Endothelial cell of umbilical vein (primary cell): Measurements from ENCODE around the gene MPP3. TPM values are rescaled to one million over a fixed set of nuclear protein-coding genes. Genes with fewer than 3 reads are reported as not detected.

Experiments
- BruUV-seq: library from RNA; stranded (reverse); fragments of 400-500 nt; replicated peaks from 2 replicates; lab custom pipeline; 2021; lab: Mats Ljungman, UMichigan
- CTCF ChIA-PET: fragments of 300-600, 350-600 bp; sonication (Branson Sonifier 250); formaldehyde crosslinking; loops from one replicate; lab custom pipeline; 2021; ENCODE audit warnings: antibody characterized with exemption, inconsistent platforms; lab: Charles Lee
- POLR2A ChIA-PET: fragments of 300-600, 350-600 bp; sonication (Branson Sonifier 250); formaldehyde crosslinking; loops from one replicate; lab custom pipeline; 2021; ENCODE audit warnings: antibody characterized with exemption, inconsistent platforms; lab: Charles Lee
- DNase-seq: peaks from one replicate; pipeline ENCODE4 v3.0.0-alpha.2; 2011; ENCODE audit warnings: low read depth, low spot score
- FAIRE-seq: peaks from 2 replicates; lab custom pipeline; 2011; peaks lifted over from hg19 to GRCh38; lab: Jason Lieb, UNC
- H2AFZ ChIP-seq: 2 replicates; pipeline ENCODE4 v1.6.0; 2012; ENCODE audit warnings: low read depth, low read length, control low read depth, inconsistent platforms
- H3K27ac ChIP-seq: 2 replicates; pipeline ENCODE4 v1.5.1; 2011; ENCODE audit warnings: low read depth, mild to moderate bottlenecking, control low read depth, low read length, moderate library complexity; ENCODE audit not compliant: insufficient read depth
- H3K27me3 ChIP-seq, 2 experiments: 2 replicates each; pipeline versions ENCODE4 v1.6.0 to v1.6.1; 2011; ENCODE audit warnings: low read length in 2 of 2, mixed read lengths in 1 of 2; ENCODE audit not compliant: control insufficient read depth in 2 of 2, insufficient read depth in 2 of 2
- H3K36me3 ChIP-seq, 2 experiments: 2 replicates in 1 of 2; 3 replicates in 1 of 2; pipeline ENCODE4 v1.5.1; 2011; ENCODE audit warnings: low read length in 2 of 2, mild to moderate bottlenecking in 1 of 2, moderate library complexity in 1 of 2; ENCODE audit not compliant: control insufficient read depth in 2 of 2, insufficient read depth in 2 of 2; ENCODE audit errors: extremely low read depth in 1 of 2
- H3K4me1 ChIP-seq: 3 replicates; pipeline ENCODE4 v1.5.1; 2011; ENCODE audit warnings: mild to moderate bottlenecking, low read length; ENCODE audit not compliant: control insufficient read depth, insufficient read depth; ENCODE audit errors: extremely low read depth
- H3K4me2 ChIP-seq: 2 replicates; pipeline ENCODE4 v1.6.1; 2011; ENCODE audit warnings: low read length, control low read depth, mixed read lengths; ENCODE audit not compliant: insufficient read depth
- H3K4me3 ChIP-seq, 3 experiments: fragments of 200-600 bp in 1 of 3; sonication (generic), shearing (Covaris generic) in 1 of 3; replicated peaks in 1 of 3; 2 replicates each; pipeline ENCODE4 v1.5.1; 2011 to 2016; ENCODE audit warnings: control low read depth in 3 of 3, low read length in 3 of 3, mild to moderate bottlenecking in 2 of 3, inconsistent platforms in 1 of 3, low read depth in 1 of 3, moderate library complexity in 1 of 3; ENCODE audit not compliant: insufficient read depth in 1 of 3
- H3K79me2 ChIP-seq: 2 replicates; pipeline ENCODE4 v1.6.0; 2012; ENCODE audit warnings: low read length, inconsistent platforms; ENCODE audit not compliant: control insufficient read depth, insufficient read depth
- H3K9ac ChIP-seq: replicated peaks from 2 replicates; pipeline ENCODE3; 2011; ENCODE audit warnings: low read length, control low read depth; ENCODE audit not compliant: insufficient read depth; ENCODE audit errors: extremely low read depth
- H3K9me1 ChIP-seq: replicated peaks from 3 replicates; pipeline ENCODE4 v1.6.0; 2011; ENCODE audit warnings: mild to moderate bottlenecking, low read length; ENCODE audit not compliant: control insufficient read depth, insufficient read depth; ENCODE audit errors: extremely low read depth
- H3K9me3 ChIP-seq: replicated peaks from 2 replicates; pipeline ENCODE4 v1.5.1; 2012; ENCODE audit warnings: low read length, inconsistent platforms; ENCODE audit not compliant: control insufficient read depth, insufficient read depth
- H4K20me1 ChIP-seq: replicated peaks from 2 replicates; pipeline ENCODE3; 2011; ENCODE audit warnings: mild to moderate bottlenecking, low read length; ENCODE audit not compliant: control insufficient read depth, insufficient read depth; ENCODE audit errors: extremely low read depth
- EZH2 ChIP-seq: IDR thresholded peaks from 2 replicates; pipeline ENCODE4 v1.6.1; 2012; ENCODE audit warnings: borderline replicate concordance, low read depth, mild to moderate bottlenecking, moderate library complexity, low read length, inconsistent platforms; ENCODE audit not compliant: severe bottlenecking
- FOS ChIP-seq: IDR thresholded peaks from 2 replicates; pipeline ENCODE4 v1.6.1; 2011; ENCODE audit warnings: mild to moderate bottlenecking, low read length, moderate library complexity, borderline replicate concordance; ENCODE audit not compliant: insufficient read depth
- GATA2 ChIP-seq: IDR thresholded peaks from 2 replicates; pipeline ENCODE4 v1.7.0; 2011; ENCODE audit warnings: low read depth, mild to moderate bottlenecking, moderate library complexity, mixed read lengths, low read length; ENCODE audit not compliant: insufficient read length, insufficient read depth
- JUN ChIP-seq: IDR thresholded peaks from 2 replicates; pipeline ENCODE4 v1.6.1; 2011; ENCODE audit warnings: borderline replicate concordance, low read depth; ENCODE audit not compliant: insufficient read length, insufficient read depth
- MYC ChIP-seq: IDR thresholded peaks from one replicate; pipeline ENCODE4 v1.6.1; 2011; ENCODE audit warnings: mild to moderate bottlenecking, low read depth, low read length
- POLR2A ChIP-seq: IDR thresholded peaks from 2 replicates; pipeline ENCODE4 v1.6.1; 2012; ENCODE audit warnings: low read depth, mild to moderate bottlenecking, control low read depth, low read length
- POLR2AphosphoS5 ChIP-seq: IDR thresholded peaks from 2 replicates; pipeline ENCODE4 v1.6.1; 2012; ENCODE audit warnings: low read depth, mild to moderate bottlenecking, control low read depth, low read length, moderate library complexity; ENCODE audit not compliant: insufficient read depth
- dilution Hi-C: fragments of 300-500 bp; cut with MboI; formaldehyde crosslinking; loops from one replicate; pipeline ENCODE4 v1.15.0; 2019; ENCODE audit warnings: low sequenced_read_pairs; ENCODE audit not compliant: extremely low pct_ligation_motif_present
- intact Hi-C: fragments of 100-400 bp; cut with micrococcal nuclease; formaldehyde crosslinking; loops from one replicate; pipeline ENCODE4 v1.10.0; 2022
- polyA plus RNA-seq, 4 experiments: library from polyadenylated mRNA; depleted of rRNA in 3 of 4; stranded (reverse) in 3 of 4; unstranded in 1 of 4; fragments of >200 nt; gene quantifications; 2 replicates each; pipeline versions ENCODE4 v1.2.1 to v1.2.3, GENCODE V29; 2011 to 2012; ENCODE audit warnings: missing spikeins in 1 of 4
- total RNA-seq: library from RNA; stranded (reverse); gene quantifications from 2 replicates; pipeline ENCODE4 v1.2.3, GENCODE V29; 2021
- TF ChIP-seq, protein P1 (sequence below): IDR thresholded peaks from 2 replicates; pipeline ENCODE4 v1.6.1; 2011; ENCODE audit not compliant: insufficient read depth, insufficient read length
- TF ChIP-seq, protein P2 (sequence below), 2 donors: IDR thresholded peaks; 1 replicate in 1 of 2; 2 replicates in 1 of 2; pipeline ENCODE4 v1.5.1; 2011; ENCODE audit warnings: low read length in 2 of 2, mild to moderate bottlenecking in 2 of 2, moderate library complexity in 2 of 2, control low read depth in 1 of 2, inconsistent platforms in 1 of 2, low read depth in 1 of 2; ENCODE audit not compliant: insufficient read depth in 1 of 2; ENCODE audit errors: extremely low read depth in 1 of 2

The MPP3 gene
- total and polyA plus RNA-seq, 2 donors (not counting 3 experiments of a cell fraction or from before 2014, with no cell fraction given) = 6.1 to 11.3 TPM

DNA sequence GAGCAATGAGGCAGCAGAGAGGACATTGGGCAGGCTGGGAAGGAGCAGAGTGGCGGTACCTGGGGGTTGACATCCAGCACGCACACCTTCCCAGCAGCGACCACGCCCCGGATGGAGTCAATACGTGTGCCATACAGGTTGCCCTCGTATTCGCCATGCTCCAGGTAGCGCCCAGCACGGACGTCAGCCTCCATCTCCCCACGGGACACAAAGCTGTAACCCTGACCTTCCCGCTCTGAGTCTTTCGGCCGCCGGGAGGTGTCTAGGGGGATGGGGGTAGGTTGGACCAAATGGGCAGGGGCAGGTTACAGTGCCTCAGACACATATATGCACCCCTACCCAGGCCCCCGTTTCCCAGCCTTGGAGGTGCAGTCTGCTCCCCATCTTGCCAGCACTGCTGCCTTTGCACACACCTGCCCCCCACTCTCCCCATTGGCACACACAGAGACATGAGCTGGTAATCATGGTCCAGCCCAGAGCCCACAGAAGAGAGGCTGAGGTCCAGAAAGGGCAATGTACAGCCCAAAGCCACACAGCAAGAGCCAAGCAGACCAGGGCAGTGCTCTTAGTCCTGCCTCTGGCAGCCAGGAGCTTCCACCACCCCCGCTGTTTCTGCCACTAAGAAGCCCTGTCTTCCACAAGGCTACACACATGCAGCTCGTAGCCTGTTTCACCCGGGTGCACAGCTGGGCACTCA lies 46.9 kb upstream of the MPP3 start:
- CTCF ChIA-PET = interaction anchor here (0.9 to 4.7 kb wide), 21 partner anchors 10 to 289 kb away, joined by 3 to 69 read pairs (median 5); partner anchors contain the start of gene CD300LG
- no peak overlapping the region for H3K27ac ChIP-seq
- FAIRE-seq (no peak), DNase-seq (no peak)
- H4K20me1 ChIP-seq = no peaks in the 10 kb centered on the region
- no peaks in the 10 kb centered on the region for H3K79me2 ChIP-seq
- TF ChIP-seq, protein P1, sequence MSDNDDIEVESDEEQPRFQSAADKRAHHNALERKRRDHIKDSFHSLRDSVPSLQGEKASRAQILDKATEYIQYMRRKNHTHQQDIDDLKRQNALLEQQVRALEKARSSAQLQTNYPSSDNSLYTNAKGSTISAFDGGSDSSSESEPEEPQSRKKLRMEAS = no peak
- TF ChIP-seq JUN (no peak), EZH2 (no peak), POLR2A (no peak), GATA2 (no peak), FOS (no peak), POLR2AphosphoS5 (no peak), MYC (no peak)
- TF ChIP-seq, protein P2, sequence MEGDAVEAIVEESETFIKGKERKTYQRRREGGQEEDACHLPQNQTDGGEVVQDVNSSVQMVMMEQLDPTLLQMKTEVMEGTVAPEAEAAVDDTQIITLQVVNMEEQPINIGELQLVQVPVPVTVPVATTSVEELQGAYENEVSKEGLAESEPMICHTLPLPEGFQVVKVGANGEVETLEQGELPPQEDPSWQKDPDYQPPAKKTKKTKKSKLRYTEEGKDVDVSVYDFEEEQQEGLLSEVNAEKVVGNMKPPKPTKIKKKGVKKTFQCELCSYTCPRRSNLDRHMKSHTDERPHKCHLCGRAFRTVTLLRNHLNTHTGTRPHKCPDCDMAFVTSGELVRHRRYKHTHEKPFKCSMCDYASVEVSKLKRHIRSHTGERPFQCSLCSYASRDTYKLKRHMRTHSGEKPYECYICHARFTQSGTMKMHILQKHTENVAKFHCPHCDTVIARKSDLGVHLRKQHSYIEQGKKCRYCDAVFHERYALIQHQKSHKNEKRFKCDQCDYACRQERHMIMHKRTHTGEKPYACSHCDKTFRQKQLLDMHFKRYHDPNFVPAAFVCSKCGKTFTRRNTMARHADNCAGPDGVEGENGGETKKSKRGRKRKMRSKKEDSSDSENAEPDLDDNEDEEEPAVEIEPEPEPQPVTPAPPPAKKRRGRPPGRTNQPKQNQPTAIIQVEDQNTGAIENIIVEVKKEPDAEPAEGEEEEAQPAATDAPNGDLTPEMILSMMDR (IDR thresholded peaks at IDR 0.05; ENCODE audit: extremely low read depth in 1 of 2, insufficient read depth in 1 of 2, low read depth in 1 of 2, low read length in 2 of 2) = no peak
- no peaks in the 10 kb centered on the region for H3K9me1 ChIP-seq
- no peak overlapping the region for H2AFZ ChIP-seq
- no peaks in the 10 kb centered on the region for H3K9me3 ChIP-seq
- intact Hi-C loops = no loop called here
- dilution Hi-C loops = no loop called here
- H3K4me3 ChIP-seq = no peak overlapping the region
- H3K36me3 ChIP-seq = no peaks in the 10 kb centered on the region
- H3K4me2 ChIP-seq = no peak overlapping the region
- H3K4me1 ChIP-seq = no peaks in the 10 kb centered on the region
- POLR2A ChIA-PET = no interaction called here
- H3K27me3 ChIP-seq = peaks cover 3 to 4% of the 10 kb centered on the region in 2 experiments
- BruUV-seq = no TSS peak
- H3K9ac ChIP-seq = no peak overlapping the region
